Colonic mucosa (tissue), 4 donors: Measurements from ENCODE around the gene ITPK1. TPM values are rescaled to one million over a fixed set of nuclear protein-coding genes. Genes with fewer than 3 reads are reported as not detected.

Source experiments
- DNase-seq: peaks from one replicate; pipeline ENCODE4 v3.0.0-alpha.2; 2020
- H3K27ac ChIP-seq: fragments of 200-600 bp; one replicate; pipeline ENCODE4 v1.8.0; 2021
- H3K27me3 ChIP-seq: fragments of 200-600 bp; one replicate; pipeline ENCODE4 v1.8.0; 2021
- H3K36me3 ChIP-seq: fragments of 200-600 bp; one replicate; pipeline ENCODE4 v1.8.0; 2021
- H3K4me1 ChIP-seq: fragments of 200-600 bp; one replicate; pipeline ENCODE4 v1.8.0; 2021; ENCODE audit warnings: mild to moderate bottlenecking
- H3K4me3 ChIP-seq: fragments of 200-600 bp; one replicate; pipeline ENCODE4 v1.8.0; 2021
- H3K9ac ChIP-seq, 2 donors: one replicate each; pipeline ENCODE4 v1.7.0; 2013; ENCODE audit warnings: control low read depth in 2 of 2, low read depth in 2 of 2, low read length in 2 of 2
- H3K9me3 ChIP-seq: fragments of 200-600 bp; one replicate; pipeline ENCODE4 v1.8.0; 2021
- CTCF ChIP-seq: fragments of 200-600 bp; IDR thresholded peaks from one replicate; pipeline ENCODE4 v1.8.0; 2022; ENCODE audit warnings: antibody characterized with exemption, mild to moderate bottlenecking
- intact Hi-C: fragments of 100-400 bp; cut with DNase I; formaldehyde crosslinking; loops from one replicate; pipeline ENCODE4 v1.14.1; 2022
- total RNA-seq, 2 donors: library from RNA; stranded (reverse); fragmentation: NEBNext Ultra II Directional in 1 of 2; extraction: Animal tissue kit (Norgen Biotek cat#: 25700) in 1 of 2; gene quantifications; one replicate each; pipeline ENCODE4 v1.2.1, GENCODE V29; 2021
- donor health status: healthy.
- donor health status: DM: no; HTN: no; CAD: no.
- donor health status: DM: no; HTN: no; CAD: no.

The ITPK1 gene
- total RNA-seq, 2 donors from 2014 or later: 118 to 134 TPM

DNA sequence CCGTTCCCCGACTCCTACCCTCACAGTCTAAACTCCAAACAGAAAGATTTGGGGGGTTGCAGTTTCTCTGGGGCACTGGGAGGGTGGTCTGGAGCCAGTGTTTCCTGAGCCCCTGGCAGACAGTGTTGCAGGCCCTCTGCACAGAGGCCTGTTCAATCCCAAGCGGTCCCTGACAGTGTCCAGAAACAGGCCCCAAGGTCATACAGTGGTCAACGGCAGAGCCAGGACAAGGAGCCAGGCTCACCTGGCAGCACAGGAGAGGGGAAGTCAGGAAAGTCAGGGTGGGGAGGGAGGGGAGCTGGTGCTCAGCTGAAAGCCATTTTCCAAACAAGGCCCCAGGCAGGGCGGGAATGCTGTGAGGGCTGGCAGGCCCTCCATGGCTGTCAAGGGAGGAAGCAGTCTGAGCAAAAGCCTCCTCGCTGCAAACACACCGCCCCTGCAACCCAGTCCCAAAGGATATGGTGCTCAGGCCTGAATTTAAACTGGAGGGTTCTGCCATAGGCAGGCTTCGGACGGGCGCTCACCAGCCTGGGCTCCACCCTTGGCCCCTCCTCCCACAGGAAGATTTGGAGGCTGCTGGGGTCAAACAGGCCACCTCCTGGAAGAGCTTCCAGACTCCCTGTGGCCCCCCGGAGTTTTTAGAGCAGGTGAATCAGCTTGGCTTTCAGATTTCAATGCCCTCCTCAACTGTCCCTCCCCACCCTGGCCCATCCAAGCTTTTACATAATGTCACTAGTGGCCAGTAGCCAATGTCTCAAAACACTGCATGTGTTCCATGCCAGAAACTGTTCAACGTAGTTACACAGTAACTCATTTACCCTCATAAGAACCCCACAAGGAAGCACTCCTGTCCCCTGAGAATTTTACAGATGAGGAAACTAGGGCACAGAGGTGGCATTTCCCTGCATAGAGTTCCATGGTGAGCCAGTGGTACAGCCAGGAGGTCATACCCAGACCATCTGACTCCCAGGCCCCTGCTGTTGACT, 151.3 kb downstream of the ITPK1 start:
- Histone ChIP-seq H3K4me3 (no peak overlapping the region), H3K4me1 (peaks cover 7% of the 10 kb centered on the region), H3K27ac (no peak overlapping the region), H3K9me3 (no peaks in the 10 kb centered on the region), H3K9ac (no peak overlapping the region), H3K27me3 (no peaks in the 10 kb centered on the region), H3K36me3 (no peaks in the 10 kb centered on the region)
- TF ChIP-seq CTCF: no peak
- DNase-seq: no peak
- intact Hi-C loops: no loop called here

DNA sequence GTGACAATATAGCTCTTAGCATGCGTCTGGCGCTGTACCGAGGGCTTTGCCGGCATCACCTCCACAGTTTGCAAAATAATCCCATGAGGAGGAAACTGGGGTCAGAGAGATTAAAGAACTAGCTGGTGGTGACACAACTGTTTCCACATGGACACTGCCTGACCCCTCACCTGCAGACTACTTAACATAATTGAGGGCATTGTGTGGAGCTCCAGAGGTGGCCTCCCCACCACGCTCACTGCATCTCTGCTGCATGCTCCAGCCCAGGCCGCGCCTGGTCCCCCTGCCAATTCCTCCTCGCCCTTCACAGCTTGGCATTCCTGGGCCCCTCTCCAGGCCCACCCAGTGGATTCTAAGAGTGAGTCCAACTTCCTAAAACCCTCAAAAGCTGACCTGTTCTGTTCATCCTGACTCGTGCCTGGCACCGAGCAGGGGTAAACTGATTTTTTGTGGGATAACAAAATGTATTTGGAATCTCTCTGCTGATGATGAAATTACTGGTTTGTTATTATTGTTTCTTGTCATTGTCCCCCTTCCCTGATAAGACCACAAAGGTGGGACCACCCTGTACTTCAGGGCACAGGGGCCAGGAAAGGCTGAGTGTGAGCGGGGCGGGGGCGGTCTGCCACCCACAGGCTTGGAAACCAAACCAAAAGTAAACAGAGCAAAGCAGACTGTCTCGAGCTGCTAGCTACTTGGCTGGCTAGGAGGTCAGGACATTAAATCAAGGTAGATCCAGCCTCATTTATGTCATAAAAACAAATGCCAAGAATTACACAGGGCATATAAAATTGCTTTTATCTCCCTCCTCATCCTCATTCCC, 152.2 kb downstream of the ITPK1 start:
- Histone ChIP-seq H3K27ac (no peak overlapping the region), H3K9ac (no peak overlapping the region), H3K4me3 (no peak overlapping the region), H3K4me1 (peaks cover 7% of the 10 kb centered on the region), H3K27me3 (no peaks in the 10 kb centered on the region), H3K36me3 (no peaks in the 10 kb centered on the region), H3K9me3 (no peaks in the 10 kb centered on the region)
- TF ChIP-seq CTCF: no peak
- intact Hi-C loops: no loop called here
- DNase-seq: no peak

GRCh38 chr14:92962831-92963095, 153.0 kb downstream of the ITPK1 start:
- TF ChIP-seq CTCF: no peak
- no peak for DNase-seq
- no peaks in the 10 kb centered on the region for H3K36me3 ChIP-seq
- no peak overlapping the region for H3K4me3 ChIP-seq
- H3K9me3 ChIP-seq: no peaks in the 10 kb centered on the region
- no peak overlapping the region for H3K27ac ChIP-seq
- H3K9ac ChIP-seq: no peak overlapping the region
- no peaks in the 10 kb centered on the region for H3K27me3 ChIP-seq
- intact Hi-C loops: no loop called here
- H3K4me1 ChIP-seq: peaks cover 7% of the 10 kb centered on the region

DNA sequence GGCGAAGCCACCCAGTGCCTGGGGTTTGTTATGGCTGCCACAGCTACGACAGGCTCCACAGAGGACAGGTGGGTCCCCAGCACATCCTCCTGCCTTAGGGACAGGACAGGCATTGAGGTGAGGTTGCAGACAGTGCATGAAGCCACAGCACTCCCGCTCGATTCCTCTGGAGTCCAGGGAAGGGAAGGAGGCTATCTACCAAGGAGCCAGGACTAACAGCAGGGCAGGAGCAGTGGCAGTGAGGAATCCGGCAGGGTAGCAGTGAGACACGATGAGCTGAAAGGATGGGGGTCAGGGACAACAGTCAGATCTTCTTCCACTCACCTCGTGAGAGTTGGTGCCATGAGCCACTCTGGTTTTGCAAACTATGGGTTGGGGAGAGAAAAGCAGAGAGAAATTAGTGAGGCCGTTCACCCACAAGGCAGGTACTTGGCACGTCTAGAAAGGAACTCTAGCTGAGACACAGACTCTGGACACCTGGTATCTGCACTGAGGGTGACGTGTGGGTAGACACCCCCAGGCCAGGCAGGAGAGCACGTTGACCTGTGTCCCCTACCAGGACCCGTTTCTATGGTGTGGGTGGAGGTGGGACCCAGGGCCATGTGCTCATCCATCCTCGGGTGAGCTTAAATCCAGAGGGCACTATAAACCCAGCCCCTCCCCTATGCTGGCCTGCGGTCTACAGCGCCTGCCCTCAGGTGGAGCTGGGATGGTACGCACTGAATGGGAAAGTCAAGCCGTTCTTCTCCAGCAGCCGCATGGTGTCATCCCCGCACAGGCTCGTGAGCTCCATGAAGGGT, 153.5 kb downstream of the ITPK1 start:
- no peaks in the 10 kb centered on the region for H3K36me3 ChIP-seq
- intact Hi-C loops: no loop called here

More for the DNA sequence above, 153.5 kb downstream of the ITPK1 start:
- no peak overlapping the region for H3K4me3 ChIP-seq
- H3K27ac ChIP-seq: no peak overlapping the region
- H3K9ac ChIP-seq: no peak overlapping the region
- H3K4me1 ChIP-seq: peaks cover 7% of the 10 kb centered on the region
- no peak for DNase-seq
- H3K9me3 ChIP-seq: no peaks in the 10 kb centered on the region
- H3K27me3 ChIP-seq: no peaks in the 10 kb centered on the region
- TF ChIP-seq CTCF: no peak
